ENCODE results near the gene TRAF4. TPM values are rescaled to one million over a fixed set of nuclear protein-coding genes. Genes with fewer than 3 reads are reported as not detected.

Gene TRAF4
- total RNA-seq, 1 experiment from 2014 or later = 227 TPM

GRCh38 chr17:28705074-28705659 lies 38.6 kb upstream of the TRAF4 start:
- no peak overlapping the region for H3K27ac ChIP-seq (ENCODE audit: insufficient read length, low read depth, low read length)
- no peaks in the 10 kb centered on the region for H3K9me3 ChIP-seq (ENCODE audit: control insufficient read depth, low read depth, low read length)
- no peak for DNase-seq
- no peaks in the 10 kb centered on the region for H3K27me3 ChIP-seq (ENCODE audit: insufficient read depth, low read length)
- no peak overlapping the region for H4K5ac ChIP-seq (ENCODE audit: insufficient read length, low read depth, low read length)
- no peak overlapping the region for H3K4ac ChIP-seq (ENCODE audit: low read depth, low read length)
- Mint-ChIP-seq H3K9me3 (no peaks in the 10 kb centered on the region), H3K27ac (peak overlapping the region in 2 of 3 experiments; percentile 91 to 96; a peak in 5 of 7 replicates), H3K36me3 (ENCODE audit: insufficient read depth in 1 of 3, low read depth in 3 of 3) (peaks cover 23 to 58% (median 47%) of the 10 kb centered on the region in 3 experiments; a peak in 6 of 7 replicates), H3K27me3 (ENCODE audit: low read depth) (no peaks in the 10 kb centered on the region), H3K4me3 (no peak overlapping the region), H3K4me1 (peaks cover 34 to 44% of the 10 kb centered on the region in 2 experiments)
- no peaks in the 10 kb centered on the region for H3K79me1 ChIP-seq (ENCODE audit: insufficient read depth, low read depth, low read length, poor library complexity, severe bottlenecking)
- no peak overlapping the region for H3K23ac ChIP-seq (ENCODE audit: insufficient read length, low read depth, low read length)
- H3K56ac ChIP-seq (ENCODE audit: insufficient read length, low read depth, low read length) = no peak overlapping the region
- H3K9ac ChIP-seq (ENCODE audit: extremely low read depth, insufficient read length, low read length) = no peak overlapping the region
- WGBS (ENCODE audit: extremely low coverage, insufficient read length, low lambda C conversion rate) = no CpG with 5 or more reads among the region's 5 CpGs
- no peak overlapping the region for H2BK15ac ChIP-seq (ENCODE audit: low read depth, low read length)
- no peak overlapping the region for H2AFZ ChIP-seq (ENCODE audit: low read length)
- no peak overlapping the region for H3K18ac ChIP-seq (ENCODE audit: insufficient read length, low read depth, low read length)
- peaks cover 4% of the 10 kb centered on the region for H4K20me1 ChIP-seq (ENCODE audit: control insufficient read depth, insufficient read depth, insufficient read length)
- no peak overlapping the region for H2BK12ac ChIP-seq (ENCODE audit: insufficient read length, low read depth, low read length)
- H3T11ph ChIP-seq (ENCODE audit: low read length) = no peak overlapping the region
- no peak overlapping the region for H4K91ac ChIP-seq (ENCODE audit: insufficient read length, low read depth, low read length)
- no peaks in the 10 kb centered on the region for H3K4me1 ChIP-seq (ENCODE audit: insufficient read depth, low read length)
- no peak overlapping the region for H4K8ac ChIP-seq (replicated peaks; ENCODE audit: insufficient read length, low read depth, low read length)
- no peak overlapping the region for H2AK5ac ChIP-seq (ENCODE audit: insufficient read length, low read length)
- no peak overlapping the region for H3K4me2 ChIP-seq (ENCODE audit: insufficient read depth, insufficient read length, low read length)
- H2BK120ac ChIP-seq (ENCODE audit: low read depth, low read length, poor library complexity, severe bottlenecking) = no peak overlapping the region
- H3K79me2 ChIP-seq (ENCODE audit: insufficient read depth, low read length) = no peaks in the 10 kb centered on the region
- no peaks in the 10 kb centered on the region for H3K23me2 ChIP-seq (ENCODE audit: insufficient read length, low read depth, low read length, poor library complexity, severe bottlenecking)
- H2BK20ac ChIP-seq (ENCODE audit: low read depth, low read length, poor library complexity, severe bottlenecking) = no peak overlapping the region
- no peak overlapping the region; the same call in 1 of the 2 replicates for H3K14ac ChIP-seq (ENCODE audit: insufficient read depth, low read length)
- H2BK5ac ChIP-seq (ENCODE audit: insufficient read length, low read length) = no peak overlapping the region
- TF ChIP-seq CTCF (conservative IDR thresholded peaks at IDR 0.05) = no peak
